CD14-positive monocyte (primary cell): ENCODE results near the gene ARSB. TPM values are rescaled to one million over a fixed set of nuclear protein-coding genes. Genes with fewer than 3 reads are reported as not detected.

Experiments used
- DNase-seq, 3 donors: peaks; one replicate each; pipeline ENCODE4 v3.0.0-alpha.2; 2011 to 2022
- H2AFZ ChIP-seq: 2 replicates; pipeline ENCODE4 v1.6.0; 2012; ENCODE audit warnings: mild to moderate bottlenecking, low read depth, low read length, inconsistent platforms; ENCODE audit not compliant: insufficient read depth, poor library complexity, severe bottlenecking
- H3K27ac ChIP-seq, 2 donors: 1 replicate in 1 of 2; 2 replicates in 1 of 2; pipeline ENCODE4 v1.5.1; 2012 to 2013; ENCODE audit warnings: low read length in 2 of 2, control low read depth in 1 of 2, inconsistent platforms in 1 of 2, low read depth in 1 of 2, mild to moderate bottlenecking in 1 of 2
- H3K27me3 ChIP-seq, 2 donors: one replicate each; pipeline versions ENCODE4 v1.6.0 to v1.6.1; 2011 to 2013; ENCODE audit warnings: low read length in 2 of 2; ENCODE audit not compliant: control insufficient read depth in 2 of 2, insufficient read depth in 2 of 2
- H3K36me3 ChIP-seq, 2 donors: replicated peaks in 1 of 2; 1 replicate in 1 of 2; 2 replicates in 1 of 2; pipeline versions ENCODE4 v1.5.1 to v1.6.1; 2012 to 2013; ENCODE audit warnings: low read length in 2 of 2, control low read depth in 1 of 2, inconsistent platforms in 1 of 2, mild to moderate bottlenecking in 1 of 2; ENCODE audit not compliant: insufficient read depth in 2 of 2, control insufficient read depth in 1 of 2
- H3K4me1 ChIP-seq, 2 donors: 1 replicate in 1 of 2; 2 replicates in 1 of 2; pipeline versions ENCODE4 v1.5.1 to v1.6.1; 2012 to 2013; ENCODE audit warnings: low read length in 2 of 2, control low read depth in 1 of 2, inconsistent platforms in 1 of 2, mild to moderate bottlenecking in 1 of 2, moderate library complexity in 1 of 2; ENCODE audit not compliant: insufficient read depth in 2 of 2, control insufficient read depth in 1 of 2
- H3K4me2 ChIP-seq: replicated peaks from 2 replicates; pipeline ENCODE3; 2012; ENCODE audit warnings: low read length, moderate library complexity, mild to moderate bottlenecking; ENCODE audit not compliant: poor library complexity, severe bottlenecking; ENCODE audit errors: extremely low read depth
- H3K4me3 ChIP-seq, 3 experiments: fragments of 200-600 bp in 1 of 3; sonication (generic) in 1 of 3; replicated peaks in 1 of 3; 1 replicate in 2 of 3; 2 replicates in 1 of 3; pipeline ENCODE4 v1.5.1; 2011 to 2013; ENCODE audit warnings: low read length in 3 of 3, mild to moderate bottlenecking in 3 of 3, control low read depth in 2 of 3, low read depth in 2 of 3, inconsistent platforms in 1 of 3, moderate library complexity in 1 of 3
- H3K79me2 ChIP-seq: 2 replicates; pipeline ENCODE4 v1.6.0; 2012; ENCODE audit warnings: mild to moderate bottlenecking, control low read depth, inconsistent platforms, low read length, moderate library complexity; ENCODE audit not compliant: insufficient read depth
- H3K9ac ChIP-seq: 2 replicates; pipeline ENCODE4 v1.6.0; 2017; ENCODE audit warnings: low read length, mild to moderate bottlenecking; ENCODE audit not compliant: insufficient read depth, poor library complexity, severe bottlenecking
- H3K9me3 ChIP-seq, 2 donors: replicated peaks in 1 of 2; 1 replicate in 1 of 2; 2 replicates in 1 of 2; pipeline versions ENCODE4 v1.5.1 to v1.6.1; 2012 to 2013; ENCODE audit warnings: low read length in 2 of 2, control low read depth in 1 of 2; ENCODE audit not compliant: control insufficient read depth in 1 of 2, insufficient read depth in 1 of 2
- H4K20me1 ChIP-seq: 2 replicates; pipeline ENCODE4 v1.6.0; 2012; ENCODE audit warnings: mild to moderate bottlenecking, low read length, control low read depth, moderate library complexity; ENCODE audit not compliant: insufficient read depth
- H3K27ac Mint-ChIP-seq, 7 donors: one replicate each; pipeline ENCODE4 v1.8.0; 2020; ENCODE audit warnings: mild to moderate bottlenecking in 7 of 7, mixed read lengths in 7 of 7, moderate library complexity in 6 of 7, inconsistent platforms in 2 of 7
- H3K27me3 Mint-ChIP-seq, 3 donors: one replicate each; pipeline ENCODE4 v1.8.0; 2021 to 2022; ENCODE audit warnings: low read depth in 3 of 3, mild to moderate bottlenecking in 3 of 3, mixed read lengths in 3 of 3, moderate library complexity in 3 of 3, inconsistent platforms in 1 of 3
- H3K36me3 Mint-ChIP-seq, 2 donors: one replicate each; pipeline ENCODE4 v1.8.0; 2020; ENCODE audit warnings: mixed read lengths in 2 of 2, inconsistent platforms in 1 of 2, mild to moderate bottlenecking in 1 of 2
- H3K4me1 Mint-ChIP-seq: one replicate; pipeline ENCODE4 v1.8.0; 2020; ENCODE audit warnings: mild to moderate bottlenecking, mixed read lengths
- H3K4me3 Mint-ChIP-seq, 2 donors: one replicate each; pipeline ENCODE4 v1.8.0; 2020; ENCODE audit warnings: mild to moderate bottlenecking in 2 of 2, mixed read lengths in 2 of 2, moderate library complexity in 1 of 2
- H3K9me3 Mint-ChIP-seq, 7 donors: one replicate each; pipeline ENCODE4 v1.8.0; 2020 to 2022; ENCODE audit warnings: mixed read lengths in 7 of 7, mild to moderate bottlenecking in 6 of 7, moderate library complexity in 6 of 7, inconsistent platforms in 2 of 7
- CTCF ChIP-seq: fragments of 200-600 bp; IDR thresholded peaks from one replicate; pipeline ENCODE4 v1.8.0; 2022; ENCODE audit warnings: antibody characterized with exemption, mild to moderate bottlenecking
- WGBS: methylation state at CpG from one replicate; pipeline ENCODE4 v1.1.5; 2013; ENCODE audit warnings: missing lambda C conversion rate; ENCODE audit not compliant: insufficient coverage; 5-methylcytosine and 5-hydroxymethylcytosine counted together
- intact Hi-C, 2 donors: fragments of 100-400 bp; cut with micrococcal nuclease; formaldehyde crosslinking; loops; one replicate each; pipeline versions ENCODE4 v1.15.0 to v1.15.1; 2023
- polyA plus RNA-seq, 3 donors: library from polyadenylated mRNA; depleted of rRNA in 1 of 3; unstranded in 2 of 3; stranded (reverse) in 1 of 3; fragments of 300-500 nt in 2 of 3; fragments of >200 nt in 1 of 3; fragmentation: Illumina TruSeq in 2 of 3; gene quantifications; 1 replicate in 2 of 3; 2 replicates in 1 of 3; pipeline ENCODE4 v1.2.3, GENCODE V29; 2012 to 2021

ARSB gene
- polyA plus RNA-seq, 3 donors: 18.0 to 28.7 (median 18.1) TPM

- intact Hi-C loops: no loop called here
- Mint-ChIP-seq H3K27ac (no peak overlapping the region), H3K4me3 (no peak overlapping the region), H3K36me3 (peaks cover 50 to 66% of the 10 kb centered on the region in 2 donors), H3K27me3 (peaks cover 0 to 3% (median 2%) of the 10 kb centered on the region in 3 donors), H3K4me1 (peaks cover 10% of the 10 kb centered on the region), H3K9me3 (no peaks in the 10 kb centered on the region)
- no peaks in the 10 kb centered on the region for H4K20me1 ChIP-seq
- H3K27me3 ChIP-seq: no peaks in the 10 kb centered on the region
- no peaks in the 10 kb centered on the region for H3K79me2 ChIP-seq
- no peak overlapping the region for H3K4me2 ChIP-seq
- WGBS: no CpG with 5 or more reads among the region's 1 CpG
- no peak overlapping the region for H3K27ac ChIP-seq
- peaks cover 13 to 50% of the 10 kb centered on the region in 2 donors for H3K36me3 ChIP-seq
- no peaks in the 10 kb centered on the region for H3K4me1 ChIP-seq
- no peak overlapping the region for H3K4me3 ChIP-seq
- H2AFZ ChIP-seq: no peak overlapping the region
- H3K9ac ChIP-seq: no peak overlapping the region
- no peak for DNase-seq
- TF ChIP-seq CTCF: no peak
- no peaks in the 10 kb centered on the region for H3K9me3 ChIP-seq
Measured at GRCh38 chr5:78956901-78957300, 28.2 kb downstream of the ARSB start.

- 90% methylated on average over 4 of the region's 4 CpGs for WGBS
- no peaks in the 10 kb centered on the region for H3K9me3 Mint-ChIP-seq
- no peaks in the 10 kb centered on the region for H3K9me3 ChIP-seq
- H3K4me1 Mint-ChIP-seq: peaks cover 9% of the 10 kb centered on the region
- no peak overlapping the region for H3K27ac ChIP-seq
- H3K36me3 ChIP-seq: peaks cover 7 to 44% of the 10 kb centered on the region in 2 donors
- TF ChIP-seq CTCF: no peak
- peaks cover 46 to 52% of the 10 kb centered on the region in 2 donors for H3K36me3 Mint-ChIP-seq
- peaks cover 0 to 2% (median 0%) of the 10 kb centered on the region in 3 donors for H3K27me3 Mint-ChIP-seq
- H3K9ac ChIP-seq: no peak overlapping the region
- H4K20me1 ChIP-seq: no peaks in the 10 kb centered on the region
- no peak overlapping the region for H3K4me3 Mint-ChIP-seq
- H3K4me2 ChIP-seq: no peak overlapping the region
- no peaks in the 10 kb centered on the region for H3K4me1 ChIP-seq
- no peaks in the 10 kb centered on the region for H3K27me3 ChIP-seq
- no peaks in the 10 kb centered on the region for H3K79me2 ChIP-seq
- H2AFZ ChIP-seq: no peak overlapping the region
- peak overlapping the region in 1 of 7 donors; percentile 73 for H3K27ac Mint-ChIP-seq
- no peak overlapping the region for H3K4me3 ChIP-seq
- intact Hi-C loops: no loop called here
- DNase-seq: no peak
Measured at GRCh38 chr5:78953092-78953800, 31.9 kb downstream of the ARSB start.
